Stimulated activated CD8-positive, alpha-beta memory T cell treated with anti-CD3 and anti-CD28 coated beads, Interleukin-7, amount 100 ng/mL, for 48 hours (primary cell): ENCODE results near the gene SGSH.

Experiments used
- DNase-seq, 2 donors: peaks; one replicate each; pipeline ENCODE4 v3.0.0-alpha.2; 2020; ENCODE audit warnings: low read depth in 1 of 2; ENCODE audit errors: extremely low read depth in 1 of 2

The SGSH gene

DNA sequence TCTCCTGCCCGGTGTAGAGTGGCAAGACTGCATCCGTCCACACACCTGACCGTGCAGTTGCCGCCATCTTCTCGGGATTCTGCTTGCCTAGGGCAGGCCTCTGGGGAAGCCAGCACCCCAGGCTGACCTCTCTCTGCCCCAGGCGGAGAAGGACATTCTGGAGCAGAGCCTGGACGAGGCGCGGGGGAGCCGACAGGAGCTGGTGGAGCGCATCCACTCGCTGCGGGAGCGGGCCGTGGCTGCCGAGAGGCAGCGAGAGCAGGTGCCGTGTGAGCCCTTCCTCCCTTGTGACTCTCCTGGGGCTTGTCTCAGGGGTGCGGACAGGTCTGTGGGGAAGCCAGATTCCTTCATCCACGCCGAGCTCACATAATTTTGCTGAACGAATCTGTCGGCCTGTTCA is 30.5 kb downstream of the SGSH start:
- DNase-seq, result no peak

- no peak for DNase-seq
Measured at GRCh38 chr17:80187515-80187941, 32.6 kb downstream of the SGSH start.

- DNase-seq, result no peak
Measured at GRCh38 chr17:80187090-80187489, 33.0 kb downstream of the SGSH start.

- no peak for DNase-seq
Measured at GRCh38 chr17:80185968-80186367, 34.2 kb downstream of the SGSH start.

DNA sequence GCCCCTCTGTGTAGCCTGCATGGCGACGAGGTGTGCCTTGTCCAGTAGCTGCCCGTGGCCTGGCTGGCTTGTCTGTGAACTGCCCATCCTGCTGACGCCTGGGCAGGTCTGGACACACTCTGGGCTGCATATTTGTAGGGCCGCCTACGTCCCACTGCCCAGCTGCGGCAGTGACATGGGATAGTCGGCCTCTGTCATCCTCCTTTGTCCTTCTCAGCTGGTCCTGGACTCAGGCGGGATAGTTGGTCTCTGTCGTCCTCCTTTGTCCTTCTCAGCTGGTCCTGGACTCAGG is 35.8 kb downstream of the SGSH start:
- DNase-seq, result no peak

DNA sequence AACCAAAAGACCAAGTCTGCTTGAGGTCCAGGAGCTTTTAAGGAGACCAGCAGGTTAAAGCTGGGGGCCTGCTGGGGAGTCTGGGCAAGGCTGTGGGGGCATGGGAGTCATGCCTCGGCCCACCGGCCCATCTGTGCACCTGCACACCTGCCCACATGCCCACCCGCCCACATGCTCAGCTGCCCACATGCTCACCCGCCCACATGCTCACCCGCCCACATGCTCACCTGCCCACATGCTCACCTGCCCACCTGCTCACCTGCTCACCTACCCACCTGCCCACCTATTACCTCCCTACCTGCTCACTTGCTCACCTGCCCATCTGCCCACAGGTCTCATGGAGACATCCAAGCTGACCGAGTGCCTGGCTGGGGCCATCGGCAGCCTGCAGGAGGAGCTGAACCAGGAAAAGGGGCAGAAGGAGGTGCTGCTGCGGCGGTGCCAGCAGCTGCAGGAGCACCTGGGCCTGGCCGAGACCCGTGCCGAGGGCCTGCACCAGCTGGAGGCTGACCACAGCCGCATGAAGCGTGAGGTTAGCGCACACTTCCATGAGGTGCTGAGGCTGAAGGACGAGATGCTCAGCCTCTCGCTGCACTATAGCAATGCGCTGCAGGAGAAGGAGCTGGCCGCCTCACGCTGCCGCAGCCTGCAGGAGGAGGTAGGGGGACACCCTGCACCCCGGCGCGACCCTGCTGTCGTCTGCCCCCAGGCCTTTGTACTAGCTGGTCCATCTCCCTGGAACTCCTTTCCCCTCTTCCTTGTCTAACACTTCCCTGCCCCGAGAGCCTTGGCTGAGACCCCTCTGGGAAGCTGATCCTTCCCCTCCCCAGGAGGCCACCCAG is 36.3 kb downstream of the SGSH start:
- DNase-seq, result no peak

- no peak for DNase-seq
Measured at GRCh38 chr17:80182845-80183223, 37.3 kb downstream of the SGSH start.

- no peak for DNase-seq
Measured at GRCh38 chr17:80182118-80182844, 37.9 kb downstream of the SGSH start.

GRCh38 chr17:80181431-80181830 is 38.7 kb downstream of the SGSH start:
- DNase-seq, result no peak

DNA sequence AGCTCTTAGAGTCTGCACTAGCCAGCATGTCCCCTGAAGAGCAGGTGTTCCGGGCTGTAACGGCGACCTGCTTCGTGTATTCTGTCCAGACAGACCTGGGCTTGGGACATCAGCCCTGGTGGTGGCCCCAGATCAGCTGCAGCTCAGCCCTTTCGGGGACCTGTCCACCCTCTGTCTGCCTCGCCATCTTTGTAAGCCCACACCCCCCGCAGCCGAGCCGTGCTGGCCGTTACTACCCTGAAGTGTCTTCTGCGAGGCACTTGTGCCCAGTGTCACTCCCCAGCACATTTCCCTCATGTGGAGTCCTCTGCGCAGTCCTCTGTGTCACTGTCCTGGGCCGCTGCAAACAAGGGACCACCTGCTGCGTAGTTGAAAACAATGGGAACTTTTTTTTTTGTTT is 39.9 kb downstream of the SGSH start:
- no peak for DNase-seq

GRCh38 chr17:80177986-80178595 is 42.0 kb downstream of the SGSH start:
- no peak for DNase-seq

GRCh38 chr17:80176757-80177156 is 43.4 kb downstream of the SGSH start:
- DNase-seq, result no peak

GRCh38 chr17:80173916-80174315 is 46.2 kb downstream of the SGSH start:
- DNase-seq, result no peak

DNA sequence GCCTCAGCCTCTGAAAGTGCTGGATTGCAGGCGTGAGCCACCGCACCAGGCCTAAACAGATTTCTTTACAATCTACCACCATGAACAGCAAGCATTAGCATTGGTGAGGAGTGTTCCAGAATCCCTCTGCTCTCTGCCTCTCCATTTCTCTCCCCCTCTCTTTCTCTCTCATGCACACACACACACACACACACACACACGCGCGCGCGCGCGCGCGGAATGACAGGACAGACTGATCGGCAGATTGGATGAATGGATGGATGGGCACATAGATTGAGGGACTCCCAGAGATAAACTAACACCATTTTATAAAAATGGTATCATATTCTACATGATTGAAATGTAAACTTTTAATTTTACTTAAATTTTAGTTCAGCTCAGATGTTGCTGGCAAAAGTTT is 47.0 kb downstream of the SGSH start:
- no peak for DNase-seq

GRCh38 chr17:80171681-80172080 is 48.5 kb downstream of the SGSH start:
- no peak for DNase-seq

- no peak for DNase-seq
Measured at GRCh38 chr17:80169784-80170500, 50.2 kb downstream of the SGSH start, which contains the start of gene CARD14. Gene CARD14, plus strand, starts transcription at chr17:80170030. Its CDS starts 11,409 bp downstream, at chr17:80181439.

- no peak for DNase-seq
Measured at GRCh38 chr17:80169107-80169506, 51.0 kb downstream of the SGSH start.

DNA sequence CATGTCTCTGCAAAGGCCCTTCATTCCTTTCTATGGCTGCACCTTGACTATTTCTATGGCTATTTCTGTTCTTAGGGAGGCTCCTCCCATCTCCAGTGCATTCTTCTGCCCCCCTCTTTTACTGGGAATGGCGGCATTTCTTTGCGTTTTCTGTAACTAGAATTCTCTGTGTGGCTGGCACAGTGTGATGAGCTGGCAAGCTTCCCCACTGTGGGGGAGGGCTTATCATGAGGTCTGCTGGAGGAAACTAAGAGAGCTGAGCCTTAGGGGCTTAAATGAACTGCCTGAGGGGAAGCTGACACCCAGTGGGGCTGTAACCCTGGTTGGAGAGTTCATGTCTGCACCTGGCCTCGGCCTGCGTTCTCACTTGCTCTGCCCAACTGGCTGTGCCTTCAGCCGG is 51.8 kb downstream of the SGSH start:
- DNase-seq, result no peak

DNA sequence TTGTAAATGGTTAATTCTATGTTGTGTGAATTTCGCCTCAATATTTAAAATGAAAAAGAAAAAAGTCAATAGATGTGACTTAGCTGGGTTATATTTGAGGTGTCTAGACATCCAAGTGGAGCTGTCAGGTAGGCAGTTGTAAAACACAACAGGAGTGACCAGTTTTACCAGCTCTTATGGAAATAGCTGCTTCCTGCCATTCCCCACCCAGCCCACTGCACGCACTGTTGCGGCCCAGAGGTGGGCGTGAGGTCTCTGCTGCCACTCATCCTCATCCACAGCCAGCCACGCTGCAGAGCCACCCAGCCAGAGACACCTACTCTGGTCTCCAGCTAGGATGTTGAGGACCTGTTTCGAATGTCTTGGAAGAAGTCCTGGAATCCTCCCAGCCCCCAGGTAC is 53.7 kb downstream of the SGSH start:
- DNase-seq, result no peak

GRCh38 chr17:80164185-80164584 is 55.9 kb downstream of the SGSH start:
- DNase-seq, result no peak

GRCh38 chr17:80163336-80163735 is 56.8 kb downstream of the SGSH start:
- DNase-seq, result no peak
